Neutrophil (primary cell): ENCODE results near the gene SRSF2.
"Not testable (repeated sequence)": the region's sequence is repeated elsewhere in the genome, so short reads cannot be mapped to it uniquely, and the experiment has no call there.

Experiments
- H3K27ac ChIP-seq: fragments of 200-600 bp; sonication (generic); 2 replicates; pipeline ENCODE4 v1.5.1; 2016; ENCODE audit warnings: mild to moderate bottlenecking, moderate library complexity
- H3K27me3 ChIP-seq: fragments of 200-600 bp; sonication (generic); 2 replicates; pipeline ENCODE4 v1.6.0; 2016; ENCODE audit warnings: mild to moderate bottlenecking
- H3K36me3 ChIP-seq: fragments of 200-600 bp; sonication (generic); 2 replicates; pipeline ENCODE4 v1.5.1; 2017
- H3K4me1 ChIP-seq, 2 experiments: fragments of 200-600 bp in 1 of 2; sonication (generic) in 1 of 2; 1 replicate in 1 of 2; 2 replicates in 1 of 2; pipeline versions ENCODE4 v1.5.1 to v1.6.1; 2013 to 2016; ENCODE audit warnings: low read depth in 1 of 2, low read length in 1 of 2, mild to moderate bottlenecking in 1 of 2, moderate library complexity in 1 of 2; ENCODE audit not compliant: control insufficient read depth in 1 of 2, insufficient read depth in 1 of 2
- H3K4me3 ChIP-seq, 2 experiments: fragments of 200-600 bp in 1 of 2; sonication (generic) in 1 of 2; 1 replicate in 1 of 2; 2 replicates in 1 of 2; pipeline ENCODE4 v1.5.1; 2013 to 2016; ENCODE audit warnings: low read depth in 1 of 2, low read length in 1 of 2, mild to moderate bottlenecking in 1 of 2, moderate library complexity in 1 of 2
- H3K9me3 ChIP-seq: fragments of 200-600 bp; sonication (generic); 2 replicates; pipeline ENCODE4 v1.5.1; 2016
- CTCF ChIP-seq: fragments of 200-600 bp; sonication (generic); IDR thresholded peaks from 2 replicates; pipeline ENCODE4 v1.5.1; 2016; ENCODE audit warnings: antibody characterized with exemption

SRSF2 gene

GRCh38 chr17:76732734-76733617, 4.2 kb downstream of the SRSF2 start:
- H3K4me3 ChIP-seq, result no peak overlapping the region
- peaks cover 37 to 51% of the 10 kb centered on the region in 2 experiments for H3K4me1 ChIP-seq
- no peak for TF ChIP-seq CTCF
- H3K9me3 ChIP-seq, result no peaks in the 10 kb centered on the region
- peaks cover 44% of the 10 kb centered on the region for H3K36me3 ChIP-seq
- peak overlapping the region; percentile 96 for H3K27ac ChIP-seq
- H3K27me3 ChIP-seq, result no peaks in the 10 kb centered on the region

- H3K9me3 ChIP-seq, H3K27me3 ChIP-seq, H3K4me3 ChIP-seq: not testable (repeated sequence)
- peaks cover 44% of the 10 kb centered on the region for H3K36me3 ChIP-seq
- H3K27ac ChIP-seq, result peak overlapping the region; percentile 96
- peaks cover 46 to 60% of the 10 kb centered on the region in 2 experiments for H3K4me1 ChIP-seq
These were observed 5.1 kb downstream of the SRSF2 start for GRCh38 chr17:76731800-76732733.

GRCh38 chr17:76727745-76728456, 9.2 kb downstream of the SRSF2 start:
- H3K4me1 ChIP-seq, result peaks cover 32 to 57% of the 10 kb centered on the region in 2 experiments
- H3K4me3 ChIP-seq, result peak overlapping the region; percentile 94 to 95
- no peak for TF ChIP-seq CTCF
- peaks cover 38% of the 10 kb centered on the region for H3K36me3 ChIP-seq
- H3K27me3 ChIP-seq, result no peaks in the 10 kb centered on the region
- peak overlapping the region; percentile 91 for H3K27ac ChIP-seq
- no peaks in the 10 kb centered on the region for H3K9me3 ChIP-seq

GRCh38 chr17:76726776-76727718, 10.1 kb downstream of the SRSF2 start, which contains the start of gene METTL23:
Gene METTL23, plus strand, starts transcription at chr17:76726839. Its CDS starts 2,872 bp downstream, at chr17:76729711.
- H3K36me3 ChIP-seq, result peaks cover 39% of the 10 kb centered on the region
- H3K9me3 ChIP-seq, result no peaks in the 10 kb centered on the region
- H3K4me3 ChIP-seq, result peak within 1 kb of the TSS; percentile 94 to 95
- peak; percentile 77 for TF ChIP-seq CTCF
- H3K27ac ChIP-seq, result peak within 1 kb of the TSS; percentile 91
- peaks cover 33 to 51% of the 10 kb centered on the region in 2 experiments for H3K4me1 ChIP-seq
- H3K27me3 ChIP-seq, result no peaks in the 10 kb centered on the region

- Histone ChIP-seq H3K36me3 (peaks cover 39% of the 10 kb centered on the region), H3K27ac (peak within 1 kb of the TSS; percentile 91), H3K9me3 (no peaks in the 10 kb centered on the region), H3K4me3 (peak within 1 kb of the TSS; percentile 94 to 95), H3K4me1 (peaks cover 33 to 47% of the 10 kb centered on the region in 2 experiments), H3K27me3 (no peaks in the 10 kb centered on the region)
- no peak for TF ChIP-seq CTCF
These were observed 10.8 kb downstream of the SRSF2 start, which contains the start of gene JMJD6 for GRCh38 chr17:76726231-76726775. Gene JMJD6, minus strand, starts transcription at chr17:76726606. Its CDS starts 131 bp downstream, at chr17:76726475.
